Neuronal stem cell (in vitro differentiated cells): ENCODE results near the gene DTX2.
"Not testable (repeated sequence)": the region's sequence is repeated elsewhere in the genome, so short reads cannot be mapped to it uniquely, and the experiment has no call there.

ENCODE experiments used
- DNase-seq: peaks from one replicate; pipeline ENCODE4 v3.0.0-alpha.2; 2013; ENCODE audit warnings: low spot score
- H2AFZ ChIP-seq: one replicate; pipeline ENCODE4 v1.6.1; 2013; ENCODE audit warnings: mild to moderate bottlenecking, low read length, inconsistent platforms
- H2AK5ac ChIP-seq: 2 replicates; pipeline ENCODE4 v1.6.1; 2013; ENCODE audit warnings: low read depth, mild to moderate bottlenecking, inconsistent platforms, low read length, moderate library complexity, mixed read lengths
- H2BK120ac ChIP-seq: 2 replicates; pipeline ENCODE4 v1.6.1; 2013; ENCODE audit warnings: low read depth, mild to moderate bottlenecking, inconsistent platforms, low read length, moderate library complexity, mixed read lengths
- H2BK12ac ChIP-seq: one replicate; pipeline ENCODE4 v1.6.1; 2013; ENCODE audit warnings: low read length, inconsistent platforms
- H2BK15ac ChIP-seq: 2 replicates; pipeline ENCODE4 v1.6.1; 2013; ENCODE audit warnings: mild to moderate bottlenecking, low read length, inconsistent platforms, mixed read lengths
- H2BK5ac ChIP-seq: one replicate; pipeline ENCODE4 v1.6.1; 2013; ENCODE audit warnings: inconsistent platforms, mild to moderate bottlenecking, low read length, moderate library complexity
- H3K14ac ChIP-seq: one replicate; pipeline ENCODE4 v1.6.1; 2013; ENCODE audit warnings: low read length, inconsistent platforms
- H3K18ac ChIP-seq: 2 replicates; pipeline ENCODE4 v1.6.1; 2013; ENCODE audit warnings: low read length, inconsistent platforms
- H3K23ac ChIP-seq: 2 replicates; pipeline ENCODE4 v1.6.1; 2013; ENCODE audit warnings: low read depth, mild to moderate bottlenecking, mixed read lengths, low read length, inconsistent platforms; ENCODE audit not compliant: poor library complexity
- H3K27ac ChIP-seq: replicated peaks from 3 replicates; pipeline ENCODE4 v1.5.1; 2013; ENCODE audit warnings: low read length, inconsistent platforms
- H3K27me3 ChIP-seq, 3 experiments: 2 replicates each; pipeline ENCODE4 v1.6.1; 2013; ENCODE audit warnings: low read length in 3 of 3, mild to moderate bottlenecking in 2 of 3, inconsistent platforms in 1 of 3, low read depth in 1 of 3, mixed read lengths in 1 of 3, moderate library complexity in 1 of 3; ENCODE audit not compliant: control insufficient read depth in 3 of 3, insufficient read depth in 3 of 3
- H3K36me3 ChIP-seq, 2 donors: replicated peaks in 1 of 2; 2 replicates each; pipeline ENCODE4 v1.6.1; 2013; ENCODE audit warnings: low read length in 2 of 2; ENCODE audit not compliant: control insufficient read depth in 2 of 2, insufficient read depth in 2 of 2
- H3K4ac ChIP-seq: 2 replicates; pipeline ENCODE4 v1.6.1; 2013; ENCODE audit warnings: inconsistent platforms, mild to moderate bottlenecking, low read length, moderate library complexity
- H3K4me1 ChIP-seq, 2 donors: 1 replicate in 1 of 2; 2 replicates in 1 of 2; pipeline ENCODE4 v1.6.1; 2013; ENCODE audit warnings: low read length in 2 of 2, low read depth in 1 of 2; ENCODE audit not compliant: control insufficient read depth in 2 of 2, insufficient read depth in 1 of 2
- H3K4me2 ChIP-seq: one replicate; pipeline ENCODE4 v1.6.1; 2013; ENCODE audit warnings: mild to moderate bottlenecking, low read length, inconsistent platforms; ENCODE audit not compliant: insufficient read depth, poor library complexity, severe bottlenecking
- H3K4me3 ChIP-seq, 2 donors: 2 replicates each; pipeline ENCODE4 v1.5.1; 2013; ENCODE audit warnings: low read length in 2 of 2, mild to moderate bottlenecking in 2 of 2, inconsistent platforms in 1 of 2, moderate library complexity in 1 of 2
- H3K79me1 ChIP-seq: one replicate; pipeline ENCODE4 v1.6.1; 2013; ENCODE audit warnings: low read depth, mild to moderate bottlenecking, inconsistent platforms, low read length, moderate library complexity
- H3K9ac ChIP-seq: one replicate; pipeline ENCODE4 v1.6.1; 2013; ENCODE audit warnings: mild to moderate bottlenecking, low read depth, low read length, inconsistent platforms; ENCODE audit not compliant: poor library complexity
- H3K9me3 ChIP-seq, 2 donors: replicated peaks in 1 of 2; 2 replicates each; pipeline versions ENCODE3 to v1.6.1; 2013; ENCODE audit warnings: low read length in 2 of 2, mild to moderate bottlenecking in 2 of 2, inconsistent platforms in 1 of 2, low read depth in 1 of 2, mixed read lengths in 1 of 2, moderate library complexity in 1 of 2; ENCODE audit not compliant: control insufficient read depth in 2 of 2, insufficient read depth in 1 of 2
- H4K8ac ChIP-seq: one replicate; pipeline ENCODE4 v1.6.1; 2013; ENCODE audit warnings: low read depth, mild to moderate bottlenecking, inconsistent platforms, low read length, moderate library complexity
- H4K91ac ChIP-seq: one replicate; pipeline ENCODE4 v1.6.1; 2013; ENCODE audit warnings: low read length, low read depth, mild to moderate bottlenecking, inconsistent platforms; ENCODE audit not compliant: poor library complexity
- WGBS, 2 donors: extraction: QIAGEN DNeasy Blood & Tissue Kit; methylation state at CpG; one replicate each; pipeline ENCODE4 v1.1.7; 2013; ENCODE audit warnings: missing lambda C conversion rate in 2 of 2, mixed read lengths in 1 of 2; ENCODE audit not compliant: insufficient read length in 2 of 2, insufficient replicate concordance in 1 of 2; ENCODE audit errors: extremely low coverage in 2 of 2; 5-methylcytosine and 5-hydroxymethylcytosine counted together

Gene DTX2

GRCh38 chr7:76430211-76430610 lies 31.3 kb upstream of the DTX2 start:
- Histone ChIP-seq H2BK120ac (no peak overlapping the region), H3K4me3 (no peak overlapping the region), H3K4me2 (no peak overlapping the region), H3K14ac (no peak overlapping the region), H3K79me1 (no peaks in the 10 kb centered on the region), H3K9me3 (no peaks in the 10 kb centered on the region), H2AK5ac (no peak overlapping the region), H3K4me1 (no peaks in the 10 kb centered on the region), H4K91ac (no peak overlapping the region), H3K18ac (no peak overlapping the region), H3K4ac (no peak overlapping the region), H4K8ac (no peak overlapping the region), H3K9ac (peak overlapping the region; percentile 44), H3K27me3 (no peaks in the 10 kb centered on the region), H3K23ac (no peak overlapping the region), H2AFZ (no peak overlapping the region), H2BK12ac (no peak overlapping the region), H3K36me3 (no peaks in the 10 kb centered on the region), H3K27ac (no peak overlapping the region), H2BK5ac (no peak overlapping the region), H2BK15ac (no peak overlapping the region)
- DNase-seq, result no peak
- no CpG with 5 or more reads among the region's 9 CpGs for WGBS, 2 donors

- no peak overlapping the region for H4K8ac ChIP-seq
- H3K4me1 ChIP-seq, result no peaks in the 10 kb centered on the region
- no peak overlapping the region for H3K4ac ChIP-seq
- no peak overlapping the region for H3K4me2 ChIP-seq
- H2AK5ac ChIP-seq, result no peak overlapping the region
- no peak overlapping the region for H3K14ac ChIP-seq
- no peak overlapping the region for H3K18ac ChIP-seq
- H4K91ac ChIP-seq, result no peak overlapping the region
- H3K9ac ChIP-seq, result no peak overlapping the region
- no peak overlapping the region for H2BK12ac ChIP-seq
- WGBS, 2 donors, result no CpG with 5 or more reads among the region's 3 CpGs
- no peak overlapping the region for H2BK5ac ChIP-seq
- no peak overlapping the region for H3K23ac ChIP-seq
- H2BK15ac ChIP-seq, result no peak overlapping the region
- H2AFZ ChIP-seq, result no peak overlapping the region
- no peaks in the 10 kb centered on the region for H3K27me3 ChIP-seq
- no peak overlapping the region for H3K4me3 ChIP-seq
- no peaks in the 10 kb centered on the region for H3K9me3 ChIP-seq
- DNase-seq, result no peak
- no peak overlapping the region for H3K27ac ChIP-seq
- no peak overlapping the region for H2BK120ac ChIP-seq
- peaks cover 0 to 3% of the 10 kb centered on the region in 2 donors for H3K36me3 ChIP-seq
- H3K79me1 ChIP-seq, result no peaks in the 10 kb centered on the region
Measured at GRCh38 chr7:76430836-76431235, 30.7 kb upstream of the DTX2 start.

GRCh38 chr7:76437873-76438272 lies 23.6 kb upstream of the DTX2 start:
- H2AK5ac ChIP-seq, H3K27me3 ChIP-seq, H3K9ac ChIP-seq, H2BK120ac ChIP-seq, H3K23ac ChIP-seq, H3K4me3 ChIP-seq, H2AFZ ChIP-seq, H4K91ac ChIP-seq, H4K8ac ChIP-seq, H3K79me1 ChIP-seq, H2BK12ac ChIP-seq, H3K9me3 ChIP-seq, H2BK5ac ChIP-seq, H3K4me2 ChIP-seq, H3K4ac ChIP-seq, H3K4me1 ChIP-seq, H2BK15ac ChIP-seq, H3K14ac ChIP-seq, H3K18ac ChIP-seq, H3K36me3 ChIP-seq, H3K27ac ChIP-seq: not testable (repeated sequence)
- no CpG with 5 or more reads among the region's 2 CpGs for WGBS, 2 donors
- peak; percentile 46 for DNase-seq

- not testable (repeated sequence) for H2AK5ac ChIP-seq, H3K27me3 ChIP-seq, H3K27ac ChIP-seq, H4K8ac ChIP-seq, H2BK5ac ChIP-seq, H3K4me2 ChIP-seq, H2BK120ac ChIP-seq, H3K14ac ChIP-seq, H3K4ac ChIP-seq, H3K36me3 ChIP-seq, H2BK15ac ChIP-seq, H3K4me1 ChIP-seq, H3K18ac ChIP-seq, H2AFZ ChIP-seq, H4K91ac ChIP-seq, H3K9ac ChIP-seq, H3K4me3 ChIP-seq, H3K23ac ChIP-seq, H3K9me3 ChIP-seq, DNase-seq, H3K79me1 ChIP-seq, H2BK12ac ChIP-seq
- WGBS, 2 donors, result no CpG with 5 or more reads among the region's 7 CpGs
Measured at GRCh38 chr7:76439120-76439888, 22.2 kb upstream of the DTX2 start.
